Peyer's patch (tissue), 4 donors: ENCODE measurements around the gene PRICKLE2.

Experiments used
- POLR2A ChIP-seq, 2 donors: fragments of 450-650 bp; IDR thresholded peaks; one replicate each; pipeline ENCODE4 v1.5.1; 2017; ENCODE audit warnings: antibody characterized with exemption in 2 of 2, mild to moderate bottlenecking in 2 of 2, moderate library complexity in 2 of 2
- TF ChIP-seq, protein P1 (sequence below), 6 experiments: fragments of 450-650 bp in 4 of 6; fragments of 200-600 bp in 2 of 6; sonication (generic) in 1 of 6; IDR thresholded peaks; one replicate each; pipeline ENCODE4 v1.5.1; 2017 to 2019; ENCODE audit warnings: antibody characterized with exemption in 6 of 6, mild to moderate bottlenecking in 3 of 6, moderate library complexity in 1 of 6

DNA sequence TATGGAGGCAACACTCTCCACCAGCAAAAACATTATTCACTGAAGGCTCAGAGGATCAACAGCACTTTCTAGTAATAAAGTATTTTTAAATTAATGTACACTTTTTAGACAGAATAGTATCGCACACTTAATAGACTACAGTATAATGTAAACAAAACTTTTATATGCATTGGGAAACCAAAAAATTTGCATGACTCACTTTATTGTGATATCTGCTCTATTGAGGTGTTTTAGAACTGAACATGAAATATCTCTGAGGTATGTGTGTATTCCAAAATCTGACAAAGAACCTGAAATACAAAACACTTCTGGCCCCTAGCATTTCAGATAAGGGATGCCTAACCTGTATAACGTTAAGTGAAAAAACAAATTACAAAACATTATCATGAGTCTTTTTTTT, 99.7 kb downstream of the PRICKLE2 start:
- TF ChIP-seq POLR2A (IDR thresholded peaks at IDR 0.05): no peak
- TF ChIP-seq, protein P1, sequence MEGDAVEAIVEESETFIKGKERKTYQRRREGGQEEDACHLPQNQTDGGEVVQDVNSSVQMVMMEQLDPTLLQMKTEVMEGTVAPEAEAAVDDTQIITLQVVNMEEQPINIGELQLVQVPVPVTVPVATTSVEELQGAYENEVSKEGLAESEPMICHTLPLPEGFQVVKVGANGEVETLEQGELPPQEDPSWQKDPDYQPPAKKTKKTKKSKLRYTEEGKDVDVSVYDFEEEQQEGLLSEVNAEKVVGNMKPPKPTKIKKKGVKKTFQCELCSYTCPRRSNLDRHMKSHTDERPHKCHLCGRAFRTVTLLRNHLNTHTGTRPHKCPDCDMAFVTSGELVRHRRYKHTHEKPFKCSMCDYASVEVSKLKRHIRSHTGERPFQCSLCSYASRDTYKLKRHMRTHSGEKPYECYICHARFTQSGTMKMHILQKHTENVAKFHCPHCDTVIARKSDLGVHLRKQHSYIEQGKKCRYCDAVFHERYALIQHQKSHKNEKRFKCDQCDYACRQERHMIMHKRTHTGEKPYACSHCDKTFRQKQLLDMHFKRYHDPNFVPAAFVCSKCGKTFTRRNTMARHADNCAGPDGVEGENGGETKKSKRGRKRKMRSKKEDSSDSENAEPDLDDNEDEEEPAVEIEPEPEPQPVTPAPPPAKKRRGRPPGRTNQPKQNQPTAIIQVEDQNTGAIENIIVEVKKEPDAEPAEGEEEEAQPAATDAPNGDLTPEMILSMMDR (IDR thresholded peaks at IDR 0.05): no peak
